Nephron progenitor cell (in vitro differentiated cells): ENCODE data around the gene LUZP2.
A peak's percentile ranks its signal among the peaks of the same experiment; 100 is the strongest.

Experiments used
- DNase-seq: peaks from one replicate; pipeline ENCODE4 v3.0.0; 2021
- H3K27ac Mint-ChIP-seq: 2 replicates; pipeline ENCODE4 v1.8.0; 2021; ENCODE audit warnings: mild to moderate bottlenecking, moderate library complexity, mixed read lengths
- H3K27me3 Mint-ChIP-seq: 2 replicates; pipeline ENCODE4 v1.8.0; 2021; ENCODE audit warnings: mild to moderate bottlenecking, low read depth, mixed read lengths; ENCODE audit not compliant: poor library complexity
- H3K36me3 Mint-ChIP-seq: 2 replicates; pipeline ENCODE4 v1.8.0; 2021; ENCODE audit warnings: low read depth, mixed read lengths
- H3K4me1 Mint-ChIP-seq: 2 replicates; pipeline ENCODE4 v1.8.0; 2021; ENCODE audit warnings: mixed read lengths
- H3K4me3 Mint-ChIP-seq: 2 replicates; pipeline ENCODE4 v1.8.0; 2021; ENCODE audit warnings: mild to moderate bottlenecking, moderate library complexity, mixed read lengths
- H3K9me3 Mint-ChIP-seq: 2 replicates; pipeline ENCODE4 v1.8.0; 2021; ENCODE audit warnings: mild to moderate bottlenecking, moderate library complexity, mixed read lengths
- CTCF ChIP-seq: fragments of 200-600 bp; sonication (generic); IDR thresholded peaks from 2 replicates; pipeline ENCODE4 v1.5.0; 2021; ENCODE audit warnings: antibody characterized with exemption

Gene LUZP2

GRCh38 chr11:25094085-25094802 is 597.4 kb downstream of the LUZP2 start:
- TF ChIP-seq CTCF = no peak
- H3K36me3 Mint-ChIP-seq = no peaks in the 10 kb centered on the region
- no peak overlapping the region for H3K4me3 Mint-ChIP-seq

GRCh38 chr11:25119416-25119815 is 622.6 kb downstream of the LUZP2 start:
- TF ChIP-seq CTCF = no peak
- H3K27me3 Mint-ChIP-seq = no peaks in the 10 kb centered on the region
- no peak overlapping the region for H3K4me3 Mint-ChIP-seq
- no peak overlapping the region for H3K27ac Mint-ChIP-seq
- no peaks in the 10 kb centered on the region for H3K4me1 Mint-ChIP-seq
- H3K36me3 Mint-ChIP-seq = no peaks in the 10 kb centered on the region
- no peak for DNase-seq
- H3K9me3 Mint-ChIP-seq = no peaks in the 10 kb centered on the region

More at GRCh38 chr11:25094085-25094802, 597.4 kb downstream of the LUZP2 start:
- Mint-ChIP-seq H3K9me3 (no peaks in the 10 kb centered on the region), H3K4me1 (no peaks in the 10 kb centered on the region), H3K27ac (peak overlapping the region; percentile 29), H3K27me3 (no peaks in the 10 kb centered on the region)
- DNase-seq = no peak
